ENCODE data around the gene INKA2. TPM values are rescaled to one million over a fixed set of nuclear protein-coding genes. Genes with fewer than 3 reads are reported as not detected.
A peak's percentile ranks its signal among the peaks of the same experiment; 100 is the strongest.

Gene INKA2
- total and polyA plus RNA-seq, 2 of the 4 experiments (the other 2 are of a cell fraction), result 2.2 to 2.6 TPM

- DNase-seq (no peak), ATAC-seq (ENCODE audit: low read depth) (no peak)
- CTCF ChIA-PET, result interaction anchor here (0.9 to 1.3 kb wide), 2 partner anchors 23 to 126 kb away, joined by 3 read pairs; no protein-coding TSS in a partner anchor
- Histone ChIP-seq H2BK120ac (ENCODE audit: low read depth, low read length) (0 out of 2 replicates have a peak overlapping the region, but pooled peaks have one; percentile 37), H3K9me3 (ENCODE audit: control insufficient read depth, insufficient read depth, low read length) (no peaks in the 10 kb centered on the region), H2AK9ac (replicated peaks; ENCODE audit: low read depth, low read length, poor library complexity) (peak overlapping the region; percentile 89), H4K91ac (ENCODE audit: insufficient read depth, low read depth, low read length) (peak overlapping the region; percentile 44), H3K36me3 (ENCODE audit: control insufficient read depth, insufficient read depth, low read length) (no peaks in the 10 kb centered on the region), H2AK5ac (ENCODE audit: low read depth, low read length) (peak overlapping the region; percentile 60; the same call in 1 of the 2 replicates), H3K4me3 (ENCODE audit: insufficient read depth, low read depth, low read length) (peak overlapping the region; percentile 65), H3K4me1 (ENCODE audit: control insufficient read depth, insufficient read depth, low read length) (peaks cover 39% of the 10 kb centered on the region), H3K9me1 (ENCODE audit: insufficient read depth, low read length) (peaks cover 42% of the 10 kb centered on the region), H4K20me1 (ENCODE audit: insufficient read depth, low read length) (peaks cover 4% of the 10 kb centered on the region; the same call in 1 of the 2 replicates), H3K79me1 (ENCODE audit: low read depth in 1 of 2, low read length in 2 of 2) (peaks cover 18 to 59% of the 10 kb centered on the region in 2 experiments; a peak in 2 of 4 replicates), H2BK5ac (ENCODE audit: low read depth, low read length, poor library complexity, severe bottlenecking) (peak overlapping the region; percentile 37), H3K56ac (ENCODE audit: extremely low read depth, insufficient read depth, low read length) (no peak overlapping the region), H3K4ac (ENCODE audit: low read depth, low read length) (peak overlapping the region; percentile 90; the same call in 1 of the 2 replicates), H3K9ac (ENCODE audit: low read depth, low read length) (peak overlapping the region; percentile 17), H3K4me2 (ENCODE audit: low read depth, low read length) (peak overlapping the region; percentile 60), H3K27me3 (ENCODE audit: control insufficient read depth, insufficient read depth, low read length) (no peaks in the 10 kb centered on the region), H3K14ac (replicated peaks; ENCODE audit: low read depth, low read length) (0 out of 2 replicates have a peak overlapping the region, but pooled peaks have one; percentile 1), H3K23ac (ENCODE audit: low read depth, low read length) (peak overlapping the region; percentile 67; the same call in 1 of the 2 replicates), H2BK15ac (ENCODE audit: low read depth, low read length) (peak overlapping the region; percentile 12; the same call in 1 of the 3 replicates), H3K18ac (ENCODE audit: low read depth, low read length) (no peak overlapping the region), H3K27ac (ENCODE audit: insufficient read depth, low read length) (no peak overlapping the region), H2AFZ (replicated peaks; ENCODE audit: low read length, poor library complexity) (peak overlapping the region; percentile 92), H4K5ac (ENCODE audit: low read depth, low read length) (no peak overlapping the region), H4K8ac (ENCODE audit: low read depth in 2 of 2, low read length in 2 of 2) (peak overlapping the region in 1 of 2 experiments; percentile 17; a peak in 1 of 4 replicates), H2BK20ac (ENCODE audit: low read depth, low read length) (0 out of 2 replicates have a peak overlapping the region, but pooled peaks have one; percentile 9)
- BruUV-seq (replicated peaks), result no TSS peak
- intact Hi-C loops (cut with micrococcal nuclease) (no loop called here), dilution Hi-C loops (cut with HindIII; ENCODE audit: low sequenced_read_pairs, unreplicated experiment) (no loop called here), in situ Hi-C loops (cut with MboI; ENCODE audit: low sequenced_read_pairs) (no loop called here)
- TF ChIP-seq POLR2A (IDR thresholded peaks at IDR 0.05; ENCODE audit: low read depth, low read length), result no peak
- no peak for TF ChIP-seq RCOR1 (IDR thresholded peaks at IDR 0.05; ENCODE audit: insufficient replicate concordance, low read length)
- TF ChIP-seq RFX5 (IDR thresholded peaks at IDR 0.05; ENCODE audit: low read depth, low read length), result no peak
- TF ChIP-seq MXI1 (IDR thresholded peaks at IDR 0.05; ENCODE audit: borderline replicate concordance, low read depth, low read length), result no peak
- TF ChIP-seq CHD1 (IDR thresholded peaks at IDR 0.05; ENCODE audit: low read depth, low read length), result no peak
- no peak for TF ChIP-seq FOS (IDR thresholded peaks at IDR 0.05; ENCODE audit: low read depth, low read length)
- no peak for TF ChIP-seq NFE2L2 (IDR thresholded peaks at IDR 0.05; ENCODE audit: low read depth, low read length)
- TF ChIP-seq CEBPB (IDR thresholded peaks at IDR 0.05; ENCODE audit: low read depth, low read length), result no peak
- no peak for TF ChIP-seq CTCF (conservative IDR thresholded peaks at IDR 0.05; ENCODE audit: low read depth, low read length)
- TF ChIP-seq USF2 (IDR thresholded peaks at IDR 0.05; ENCODE audit: low read depth, low read length), result no peak
- no peak for TF ChIP-seq SMC3 (IDR thresholded peaks at IDR 0.05; ENCODE audit: low read depth, low read length)
- no peak for TF ChIP-seq RAD21 (IDR thresholded peaks at IDR 0.05; ENCODE audit: low read length)
- TF ChIP-seq MAZ (IDR thresholded peaks at IDR 0.05; ENCODE audit: borderline replicate concordance, low read depth, low read length), result no peak
- WGBS, 2 experiments (ENCODE audit: extremely low coverage in 2 of 2, insufficient read length in 1 of 2), result no CpG with 5 or more reads among the region's 9 CpGs
- POLR2A ChIA-PET (ENCODE audit: unreplicated experiment), result no interaction called here
These were observed 1.1 kb downstream of the INKA2 start for GRCh38 chr1:111738133-111738435.
